ENCODE data around the gene IL22RA1. TPM values are rescaled to one million over a fixed set of nuclear protein-coding genes. Genes with fewer than 3 reads are reported as not detected.

Gene IL22RA1
- total and polyA plus RNA-seq, 9 of the 15 experiments (the other 6 are each of a cell fraction or from before 2014, with no cell fraction given): not detected

DNA sequence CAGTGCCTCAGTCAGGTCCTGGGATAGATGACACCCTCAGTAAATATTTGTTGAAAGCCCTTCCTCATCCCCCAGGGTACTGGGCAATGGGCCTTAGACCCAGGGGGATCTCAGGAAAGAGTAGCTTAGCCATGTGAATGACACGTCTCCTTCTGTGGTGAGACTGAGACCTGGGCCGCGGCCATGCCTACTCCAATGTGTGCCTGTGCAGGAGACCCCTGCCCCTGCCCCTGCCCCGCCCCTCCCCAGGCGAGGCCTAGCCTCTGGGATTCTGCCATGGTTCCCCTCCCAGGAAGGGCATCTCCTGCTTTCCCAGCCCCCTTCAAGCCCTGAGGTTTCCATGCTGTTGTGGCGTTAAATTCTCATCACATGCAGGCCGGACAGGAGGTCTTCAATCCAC lies 38.1 kb downstream of the IL22RA1 start (continued):
- TF ChIP-seq, protein P1, sequence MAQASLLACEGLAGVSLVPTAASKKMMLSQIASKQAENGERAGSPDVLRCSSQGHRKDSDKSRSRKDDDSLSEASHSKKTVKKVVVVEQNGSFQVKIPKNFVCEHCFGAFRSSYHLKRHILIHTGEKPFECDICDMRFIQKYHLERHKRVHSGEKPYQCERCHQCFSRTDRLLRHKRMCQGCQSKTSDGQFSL (CRISPR knock-in tag; IDR thresholded peaks at IDR 0.05): no peak
- TF ChIP-seq, protein P1 (tag; IDR thresholded peaks at IDR 0.05): no peak
- TF ChIP-seq SMAD4 (CRISPR knock-in tag; conservative IDR thresholded peaks at IDR 0.05): no peak
- no peak for TF ChIP-seq FOS (IDR thresholded peaks at IDR 0.05; ENCODE audit: extremely low read depth, insufficient read length)
- TF ChIP-seq MTA1 (IDR thresholded peaks at IDR 0.05; ENCODE audit: borderline replicate concordance): no peak
- TF ChIP-seq, protein P2, sequence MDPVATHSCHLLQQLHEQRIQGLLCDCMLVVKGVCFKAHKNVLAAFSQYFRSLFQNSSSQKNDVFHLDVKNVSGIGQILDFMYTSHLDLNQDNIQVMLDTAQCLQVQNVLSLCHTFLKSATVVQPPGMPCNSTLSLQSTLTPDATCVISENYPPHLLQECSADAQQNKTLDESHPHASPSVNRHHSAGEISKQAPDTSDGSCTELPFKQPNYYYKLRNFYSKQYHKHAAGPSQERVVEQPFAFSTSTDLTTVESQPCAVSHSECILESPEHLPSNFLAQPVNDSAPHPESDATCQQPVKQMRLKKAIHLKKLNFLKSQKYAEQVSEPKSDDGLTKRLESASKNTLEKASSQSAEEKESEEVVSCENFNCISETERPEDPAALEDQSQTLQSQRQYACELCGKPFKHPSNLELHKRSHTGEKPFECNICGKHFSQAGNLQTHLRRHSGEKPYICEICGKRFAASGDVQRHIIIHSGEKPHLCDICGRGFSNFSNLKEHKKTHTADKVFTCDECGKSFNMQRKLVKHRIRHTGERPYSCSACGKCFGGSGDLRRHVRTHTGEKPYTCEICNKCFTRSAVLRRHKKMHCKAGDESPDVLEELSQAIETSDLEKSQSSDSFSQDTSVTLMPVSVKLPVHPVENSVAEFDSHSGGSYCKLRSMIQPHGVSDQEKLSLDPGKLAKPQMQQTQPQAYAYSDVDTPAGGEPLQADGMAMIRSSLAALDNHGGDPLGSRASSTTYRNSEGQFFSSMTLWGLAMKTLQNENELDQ (CRISPR knock-in tag; IDR thresholded peaks at IDR 0.05; ENCODE audit: borderline replicate concordance): no peak
- TF ChIP-seq IRF9 (tag; IDR thresholded peaks at IDR 0.05): no peak
- TF ChIP-seq, protein P3, sequence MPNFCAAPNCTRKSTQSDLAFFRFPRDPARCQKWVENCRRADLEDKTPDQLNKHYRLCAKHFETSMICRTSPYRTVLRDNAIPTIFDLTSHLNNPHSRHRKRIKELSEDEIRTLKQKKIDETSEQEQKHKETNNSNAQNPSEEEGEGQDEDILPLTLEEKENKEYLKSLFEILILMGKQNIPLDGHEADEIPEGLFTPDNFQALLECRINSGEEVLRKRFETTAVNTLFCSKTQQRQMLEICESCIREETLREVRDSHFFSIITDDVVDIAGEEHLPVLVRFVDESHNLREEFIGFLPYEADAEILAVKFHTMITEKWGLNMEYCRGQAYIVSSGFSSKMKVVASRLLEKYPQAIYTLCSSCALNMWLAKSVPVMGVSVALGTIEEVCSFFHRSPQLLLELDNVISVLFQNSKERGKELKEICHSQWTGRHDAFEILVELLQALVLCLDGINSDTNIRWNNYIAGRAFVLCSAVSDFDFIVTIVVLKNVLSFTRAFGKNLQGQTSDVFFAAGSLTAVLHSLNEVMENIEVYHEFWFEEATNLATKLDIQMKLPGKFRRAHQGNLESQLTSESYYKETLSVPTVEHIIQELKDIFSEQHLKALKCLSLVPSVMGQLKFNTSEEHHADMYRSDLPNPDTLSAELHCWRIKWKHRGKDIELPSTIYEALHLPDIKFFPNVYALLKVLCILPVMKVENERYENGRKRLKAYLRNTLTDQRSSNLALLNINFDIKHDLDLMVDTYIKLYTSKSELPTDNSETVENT (CRISPR knock-in tag; IDR thresholded peaks at IDR 0.05): no peak
- no peak for TF ChIP-seq NR0B1 (IDR thresholded peaks at IDR 0.05; ENCODE audit: partially characterized antibody)
- TF ChIP-seq, protein P4, sequence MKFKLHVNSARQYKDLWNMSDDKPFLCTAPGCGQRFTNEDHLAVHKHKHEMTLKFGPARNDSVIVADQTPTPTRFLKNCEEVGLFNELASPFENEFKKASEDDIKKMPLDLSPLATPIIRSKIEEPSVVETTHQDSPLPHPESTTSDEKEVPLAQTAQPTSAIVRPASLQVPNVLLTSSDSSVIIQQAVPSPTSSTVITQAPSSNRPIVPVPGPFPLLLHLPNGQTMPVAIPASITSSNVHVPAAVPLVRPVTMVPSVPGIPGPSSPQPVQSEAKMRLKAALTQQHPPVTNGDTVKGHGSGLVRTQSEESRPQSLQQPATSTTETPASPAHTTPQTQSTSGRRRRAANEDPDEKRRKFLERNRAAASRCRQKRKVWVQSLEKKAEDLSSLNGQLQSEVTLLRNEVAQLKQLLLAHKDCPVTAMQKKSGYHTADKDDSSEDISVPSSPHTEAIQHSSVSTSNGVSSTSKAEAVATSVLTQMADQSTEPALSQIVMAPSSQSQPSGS (CRISPR knock-in tag; IDR thresholded peaks at IDR 0.05): no peak

All from K562 (cell line).